ENCODE measurements around the gene CNOT11. TPM values are rescaled to one million over a fixed set of nuclear protein-coding genes. Genes with fewer than 3 reads are reported as not detected.
A peak's percentile ranks its signal among the peaks of the same experiment; 100 is the strongest.

The CNOT11 gene
- total and polyA plus RNA-seq, 2 of the 13 experiments (the other 11 are each of a cell fraction or from before 2014, with no cell fraction given) = 114 to 209 TPM

DNA sequence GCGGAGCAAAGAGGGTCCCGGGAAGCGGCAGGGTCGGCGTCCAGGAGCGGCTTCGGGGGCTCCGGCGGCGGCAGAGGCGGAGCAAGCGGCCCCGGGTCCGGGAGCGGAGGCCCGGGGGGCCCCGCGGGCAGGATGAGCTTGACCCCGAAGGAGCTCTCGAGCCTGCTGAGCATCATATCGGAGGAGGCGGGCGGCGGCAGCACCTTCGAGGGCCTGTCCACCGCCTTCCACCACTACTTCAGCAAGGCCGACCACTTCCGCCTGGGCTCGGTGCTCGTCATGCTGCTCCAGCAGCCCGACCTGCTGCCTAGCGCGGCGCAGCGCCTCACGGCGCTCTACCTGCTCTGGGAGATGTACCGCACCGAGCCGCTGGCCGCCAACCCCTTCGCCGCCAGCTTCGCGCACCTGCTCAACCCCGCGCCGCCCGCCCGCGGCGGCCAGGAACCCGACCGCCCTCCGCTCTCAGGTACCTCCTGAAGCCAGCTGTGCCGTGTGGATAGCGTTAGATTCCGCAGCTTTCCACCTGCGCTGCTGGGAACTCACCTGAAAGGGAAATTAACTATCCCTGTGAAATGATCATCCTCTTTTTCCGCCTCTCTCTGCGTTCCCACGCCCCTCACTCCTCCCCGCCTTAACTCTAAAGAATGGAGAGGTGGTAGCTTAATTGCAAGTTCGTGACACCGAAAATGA, 472 bp downstream of the CNOT11 start (continued):
- TF ChIP-seq, protein P1, sequence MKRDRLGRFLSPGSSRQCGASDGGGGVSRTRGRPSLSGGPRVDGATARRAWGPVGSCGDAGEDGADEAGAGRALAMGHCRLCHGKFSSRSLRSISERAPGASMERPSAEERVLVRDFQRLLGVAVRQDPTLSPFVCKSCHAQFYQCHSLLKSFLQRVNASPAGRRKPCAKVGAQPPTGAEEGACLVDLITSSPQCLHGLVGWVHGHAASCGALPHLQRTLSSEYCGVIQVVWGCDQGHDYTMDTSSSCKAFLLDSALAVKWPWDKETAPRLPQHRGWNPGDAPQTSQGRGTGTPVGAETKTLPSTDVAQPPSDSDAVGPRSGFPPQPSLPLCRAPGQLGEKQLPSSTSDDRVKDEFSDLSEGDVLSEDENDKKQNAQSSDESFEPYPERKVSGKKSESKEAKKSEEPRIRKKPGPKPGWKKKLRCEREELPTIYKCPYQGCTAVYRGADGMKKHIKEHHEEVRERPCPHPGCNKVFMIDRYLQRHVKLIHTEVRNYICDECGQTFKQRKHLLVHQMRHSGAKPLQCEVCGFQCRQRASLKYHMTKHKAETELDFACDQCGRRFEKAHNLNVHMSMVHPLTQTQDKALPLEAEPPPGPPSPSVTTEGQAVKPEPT (CRISPR knock-in tag; IDR thresholded peaks at IDR 0.05; ENCODE audit: low read depth) = 0 out of 2 replicates have a peak, but pooled peaks have one; percentile 73
- no peak for TF ChIP-seq ADNP (CRISPR knock-in tag; IDR thresholded peaks at IDR 0.05)
- TF ChIP-seq, protein P2, sequence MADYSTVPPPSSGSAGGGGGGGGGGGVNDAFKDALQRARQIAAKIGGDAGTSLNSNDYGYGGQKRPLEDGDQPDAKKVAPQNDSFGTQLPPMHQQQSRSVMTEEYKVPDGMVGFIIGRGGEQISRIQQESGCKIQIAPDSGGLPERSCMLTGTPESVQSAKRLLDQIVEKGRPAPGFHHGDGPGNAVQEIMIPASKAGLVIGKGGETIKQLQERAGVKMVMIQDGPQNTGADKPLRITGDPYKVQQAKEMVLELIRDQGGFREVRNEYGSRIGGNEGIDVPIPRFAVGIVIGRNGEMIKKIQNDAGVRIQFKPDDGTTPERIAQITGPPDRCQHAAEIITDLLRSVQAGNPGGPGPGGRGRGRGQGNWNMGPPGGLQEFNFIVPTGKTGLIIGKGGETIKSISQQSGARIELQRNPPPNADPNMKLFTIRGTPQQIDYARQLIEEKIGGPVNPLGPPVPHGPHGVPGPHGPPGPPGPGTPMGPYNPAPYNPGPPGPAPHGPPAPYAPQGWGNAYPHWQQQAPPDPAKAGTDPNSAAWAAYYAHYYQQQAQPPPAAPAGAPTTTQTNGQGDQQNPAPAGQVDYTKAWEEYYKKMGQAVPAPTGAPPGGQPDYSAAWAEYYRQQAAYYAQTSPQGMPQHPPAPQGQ (CRISPR knock-in tag; IDR thresholded peaks at IDR 0.05; ENCODE audit: borderline replicate concordance) = no peak
- no peak for TF ChIP-seq NCOR1 (IDR thresholded peaks at IDR 0.05; ENCODE audit: borderline replicate concordance, low read length)
- 0 out of 2 replicates have a peak, but pooled peaks have one; percentile 79 for TF ChIP-seq ZFAT (CRISPR knock-in tag; conservative IDR thresholded peaks at IDR 0.05)
- TF ChIP-seq, protein P3, sequence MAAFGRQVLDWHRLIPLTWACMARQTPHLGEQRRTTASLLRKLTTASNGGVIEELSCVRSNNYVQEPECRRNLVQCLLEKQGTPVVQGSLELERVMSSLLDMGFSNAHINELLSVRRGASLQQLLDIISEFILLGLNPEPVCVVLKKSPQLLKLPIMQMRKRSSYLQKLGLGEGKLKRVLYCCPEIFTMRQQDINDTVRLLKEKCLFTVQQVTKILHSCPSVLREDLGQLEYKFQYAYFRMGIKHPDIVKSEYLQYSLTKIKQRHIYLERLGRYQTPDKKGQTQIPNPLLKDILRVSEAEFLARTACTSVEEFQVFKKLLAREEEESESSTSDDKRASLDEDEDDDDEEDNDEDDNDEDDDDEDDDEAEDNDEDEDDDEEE (CRISPR knock-in tag; IDR thresholded peaks at IDR 0.05) = peak; percentile 1
- no peak for TF ChIP-seq ZFP1 (CRISPR knock-in tag; IDR thresholded peaks at IDR 0.05)
- TF ChIP-seq, protein P4, sequence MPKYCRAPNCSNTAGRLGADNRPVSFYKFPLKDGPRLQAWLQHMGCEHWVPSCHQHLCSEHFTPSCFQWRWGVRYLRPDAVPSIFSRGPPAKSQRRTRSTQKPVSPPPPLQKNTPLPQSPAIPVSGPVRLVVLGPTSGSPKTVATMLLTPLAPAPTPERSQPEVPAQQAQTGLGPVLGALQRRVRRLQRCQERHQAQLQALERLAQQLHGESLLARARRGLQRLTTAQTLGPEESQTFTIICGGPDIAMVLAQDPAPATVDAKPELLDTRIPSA (CRISPR knock-in tag; IDR thresholded peaks at IDR 0.05; ENCODE audit: borderline replicate concordance) = peak; percentile 3; the same call in 1 of the 2 replicates
- peak; percentile 60; the same call in 1 of the 2 replicates for TF ChIP-seq ZSCAN22 (CRISPR knock-in tag; IDR thresholded peaks at IDR 0.05)
- TF ChIP-seq ZNF883 (CRISPR knock-in tag; IDR thresholded peaks at IDR 0.05; ENCODE audit: not compliant biosample characterization) = peak; percentile 58
- TF ChIP-seq, protein P5, sequence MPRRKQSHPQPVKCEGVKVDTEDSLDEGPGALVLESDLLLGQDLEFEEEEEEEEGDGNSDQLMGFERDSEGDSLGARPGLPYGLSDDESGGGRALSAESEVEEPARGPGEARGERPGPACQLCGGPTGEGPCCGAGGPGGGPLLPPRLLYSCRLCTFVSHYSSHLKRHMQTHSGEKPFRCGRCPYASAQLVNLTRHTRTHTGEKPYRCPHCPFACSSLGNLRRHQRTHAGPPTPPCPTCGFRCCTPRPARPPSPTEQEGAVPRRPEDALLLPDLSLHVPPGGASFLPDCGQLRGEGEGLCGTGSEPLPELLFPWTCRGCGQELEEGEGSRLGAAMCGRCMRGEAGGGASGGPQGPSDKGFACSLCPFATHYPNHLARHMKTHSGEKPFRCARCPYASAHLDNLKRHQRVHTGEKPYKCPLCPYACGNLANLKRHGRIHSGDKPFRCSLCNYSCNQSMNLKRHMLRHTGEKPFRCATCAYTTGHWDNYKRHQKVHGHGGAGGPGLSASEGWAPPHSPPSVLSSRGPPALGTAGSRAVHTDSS (CRISPR knock-in tag; conservative IDR thresholded peaks at IDR 0.05) = 0 out of 2 replicates have a peak, but pooled peaks have one; percentile 13
- TF ChIP-seq KDM5A (IDR thresholded peaks at IDR 0.05; ENCODE audit: borderline replicate concordance, low read length) = peak; percentile 97
- TF ChIP-seq, protein P6, sequence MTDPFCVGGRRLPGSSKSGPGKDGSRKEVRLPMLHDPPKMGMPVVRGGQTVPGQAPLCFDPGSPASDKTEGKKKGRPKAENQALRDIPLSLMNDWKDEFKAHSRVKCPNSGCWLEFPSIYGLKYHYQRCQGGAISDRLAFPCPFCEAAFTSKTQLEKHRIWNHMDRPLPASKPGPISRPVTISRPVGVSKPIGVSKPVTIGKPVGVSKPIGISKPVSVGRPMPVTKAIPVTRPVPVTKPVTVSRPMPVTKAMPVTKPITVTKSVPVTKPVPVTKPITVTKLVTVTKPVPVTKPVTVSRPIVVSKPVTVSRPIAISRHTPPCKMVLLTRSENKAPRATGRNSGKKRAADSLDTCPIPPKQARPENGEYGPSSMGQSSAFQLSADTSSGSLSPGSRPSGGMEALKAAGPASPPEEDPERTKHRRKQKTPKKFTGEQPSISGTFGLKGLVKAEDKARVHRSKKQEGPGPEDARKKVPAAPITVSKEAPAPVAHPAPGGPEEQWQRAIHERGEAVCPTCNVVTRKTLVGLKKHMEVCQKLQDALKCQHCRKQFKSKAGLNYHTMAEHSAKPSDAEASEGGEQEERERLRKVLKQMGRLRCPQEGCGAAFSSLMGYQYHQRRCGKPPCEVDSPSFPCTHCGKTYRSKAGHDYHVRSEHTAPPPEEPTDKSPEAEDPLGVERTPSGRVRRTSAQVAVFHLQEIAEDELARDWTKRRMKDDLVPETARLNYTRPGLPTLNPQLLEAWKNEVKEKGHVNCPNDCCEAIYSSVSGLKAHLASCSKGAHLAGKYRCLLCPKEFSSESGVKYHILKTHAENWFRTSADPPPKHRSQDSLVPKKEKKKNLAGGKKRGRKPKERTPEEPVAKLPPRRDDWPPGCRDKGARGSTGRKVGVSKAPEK (CRISPR knock-in tag; IDR thresholded peaks at IDR 0.05; ENCODE audit: borderline replicate concordance) = no peak
- TF ChIP-seq ZNF766 (CRISPR knock-in tag; IDR thresholded peaks at IDR 0.05; ENCODE audit: borderline replicate concordance) = no peak
- no peak for TF ChIP-seq PAF1 (CRISPR knock-in tag; IDR thresholded peaks at IDR 0.05)
- TF ChIP-seq ZNF20 (CRISPR knock-in tag; IDR thresholded peaks at IDR 0.05) = no peak

Data from HepG2 (cell line).